Activated CD4-positive, alpha-beta T cell treated with anti-CD3 and anti-CD28 coated beads, Interleukin-2, amount 50 U/mL, for 48 hours (primary cell): Measurements from ENCODE around the gene CEP131.

Experiments
- DNase-seq, 2 experiments: peaks; one replicate each; pipeline ENCODE4 v3.0.0-alpha.2; 2020

CEP131 gene

GRCh38 chr17:81251094-81251708, 28.4 kb upstream of the CEP131 start:
- no peak for DNase-seq

- no peak for DNase-seq
Observed at GRCh38 chr17:81250286-81251093, 27.7 kb upstream of the CEP131 start.

- no peak for DNase-seq
Observed at GRCh38 chr17:81249223-81250040, 26.7 kb upstream of the CEP131 start.

- DNase-seq = no peak
Observed at GRCh38 chr17:81248649-81249048, 25.9 kb upstream of the CEP131 start.

GRCh38 chr17:81247339-81247990, 24.7 kb upstream of the CEP131 start:
- no peak for DNase-seq

- DNase-seq = no peak
Observed at GRCh38 chr17:81246679-81247338, 24.0 kb upstream of the CEP131 start.

GRCh38 chr17:81246343-81246670, 23.5 kb upstream of the CEP131 start:
- DNase-seq = no peak

GRCh38 chr17:81245665-81246342, 23.0 kb upstream of the CEP131 start:
- no peak for DNase-seq

GRCh38 chr17:81245024-81245664, 22.4 kb upstream of the CEP131 start:
- DNase-seq = peak in 1 of 2 experiments; percentile 31

GRCh38 chr17:81244358-81245023, 21.7 kb upstream of the CEP131 start:
- DNase-seq = no peak

GRCh38 chr17:81243333-81243664, 20.5 kb upstream of the CEP131 start:
- no peak for DNase-seq

- DNase-seq = no peak
Observed at GRCh38 chr17:81242421-81243332, 19.9 kb upstream of the CEP131 start.

- peak; percentile 72 to 79 for DNase-seq
Observed at GRCh38 chr17:81241648-81242420, 19.1 kb upstream of the CEP131 start.

- DNase-seq = no peak
Observed at GRCh38 chr17:81241203-81241602, 18.4 kb upstream of the CEP131 start.

- no peak for DNase-seq
Observed at GRCh38 chr17:81240761-81241160, 18.0 kb upstream of the CEP131 start.

- DNase-seq = peak; percentile 55 to 63
Observed at GRCh38 chr17:81239714-81240555, 17.2 kb upstream of the CEP131 start.

GRCh38 chr17:81238815-81239713, 16.3 kb upstream of the CEP131 start, which contains the start of the genes NDUFAF8 and TEPSIN:
Gene NDUFAF8, plus strand, starts transcription at chr17:81239318. Its CDS starts 46 bp downstream, at chr17:81239364.
Gene TEPSIN, minus strand, starts transcription at chr17:81239055. Its CDS starts 22 bp downstream, at chr17:81239033.
- peak; percentile 92 to 94 for DNase-seq
